OCI-LY7 (cell line): Measurements from ENCODE around the gene ZMYND8. TPM values are rescaled to one million over a fixed set of nuclear protein-coding genes. Genes with fewer than 3 reads are reported as not detected.

Experiments
- BruUV-seq: library from RNA; stranded (reverse); fragments of 400-500 nt; replicated peaks from 2 replicates; lab custom pipeline; 2021; lab: Mats Ljungman, UMichigan
- CTCF ChIA-PET: fragments of 300-600 bp; sonication (Branson Sonifier 250); formaldehyde crosslinking; loops from one replicate; lab custom pipeline; 2022; ENCODE audit warnings: antibody characterized with exemption; ENCODE audit not compliant: unreplicated experiment; lab: Charles Lee
- POLR2A ChIA-PET: fragments of 300-600 bp; sonication (Branson Sonifier 250); formaldehyde crosslinking; loops from one replicate; lab custom pipeline; 2022; ENCODE audit warnings: antibody characterized with exemption; lab: Charles Lee
- DNase-seq: peaks from one replicate; pipeline ENCODE4 v3.0.0-alpha.2; 2015; ENCODE audit warnings: low spot score
- H2AFZ ChIP-seq: fragments of 200-600 bp; sonication (generic), shearing (Covaris generic); 2 replicates; pipeline ENCODE4 v1.6.1; 2014; ENCODE audit warnings: mild to moderate bottlenecking, antibody characterized with exemption, low read length, moderate library complexity
- H3K27ac ChIP-seq: fragments of 200-600 bp; sonication (generic); 2 replicates; pipeline ENCODE4 v1.5.1; 2014; ENCODE audit warnings: mixed run types, low read depth, mild to moderate bottlenecking, moderate library complexity, low read length, inconsistent platforms; ENCODE audit not compliant: poor library complexity, severe bottlenecking
- H3K36me3 ChIP-seq: fragments of 200-600 bp; sonication (generic); 2 replicates; pipeline ENCODE4 v1.6.1; 2014; ENCODE audit warnings: mild to moderate bottlenecking, antibody characterized with exemption, low read length, moderate library complexity, mixed read lengths; ENCODE audit not compliant: insufficient read depth
- H3K4me1 ChIP-seq: fragments of 200-600 bp; sonication (generic); 2 replicates; pipeline ENCODE4 v1.5.1; 2014; ENCODE audit warnings: mild to moderate bottlenecking, low read length; ENCODE audit not compliant: insufficient read depth, poor library complexity, severe bottlenecking
- H3K4me2 ChIP-seq: fragments of 200-600 bp; sonication (generic); 2 replicates; pipeline ENCODE4 v1.6.1; 2014; ENCODE audit warnings: mild to moderate bottlenecking, low read length
- H3K4me3 ChIP-seq: fragments of 200-600 bp; sonication (generic); 2 replicates; pipeline ENCODE4 v1.5.1; 2014; ENCODE audit warnings: mild to moderate bottlenecking, low read depth, low read length; ENCODE audit not compliant: poor library complexity, severe bottlenecking
- H3K79me2 ChIP-seq: fragments of 200-600 bp; sonication (generic); 2 replicates; pipeline ENCODE4 v1.6.1; 2016; ENCODE audit warnings: low read depth, mild to moderate bottlenecking, low read length, moderate library complexity, mixed read lengths; ENCODE audit not compliant: insufficient read depth
- H3K9me2 ChIP-seq: fragments of 200-600 bp; sonication (generic); 2 replicates; pipeline ENCODE4 v1.6.1; 2016; ENCODE audit warnings: mild to moderate bottlenecking, low read length, mixed read lengths; ENCODE audit not compliant: insufficient read depth
- H3K9me3 ChIP-seq: fragments of 200-600 bp; sonication (generic); 2 replicates; pipeline ENCODE4 v1.6.1; 2014; ENCODE audit warnings: mild to moderate bottlenecking, mixed run types, low read length, mixed read lengths
- H4K20me1 ChIP-seq: fragments of 200-600 bp; sonication (generic); 2 replicates; pipeline ENCODE4 v1.6.1; 2014; ENCODE audit warnings: mild to moderate bottlenecking, antibody characterized with exemption, low read length, moderate library complexity, mixed read lengths; ENCODE audit not compliant: insufficient read depth
- EZH2phosphoT487 ChIP-seq: fragments of 200-600 bp; sonication (generic); IDR thresholded peaks from 2 replicates; pipeline ENCODE4 v1.6.1; 2018; ENCODE audit warnings: low read depth, borderline replicate concordance, mild to moderate bottlenecking, mixed run types, antibody characterized with exemption, low read length, moderate library complexity, mixed read lengths
- intact Hi-C: fragments of 100-400 bp; cut with micrococcal nuclease; formaldehyde crosslinking; loops from one replicate; pipeline ENCODE4 v1.10.0; 2022; ENCODE audit not compliant: unreplicated experiment
- total RNA-seq, 2 experiments: library from RNA; depleted of rRNA in 1 of 2; stranded (reverse); fragments of >200 nt in 1 of 2; shearing (Covaris generic) in 1 of 2; gene quantifications; 2 replicates each; pipeline ENCODE4 v1.2.3, GENCODE V29; 2014 to 2022
- TF ChIP-seq, protein P1 (sequence below): fragments of 200-600 bp; sonication (generic); conservative IDR thresholded peaks from 2 replicates; pipeline ENCODE4 v1.5.1; 2014; ENCODE audit warnings: mild to moderate bottlenecking, antibody characterized with exemption, low read length, moderate library complexity, mixed read lengths

Gene ZMYND8
- total RNA-seq, 2 experiments from 2014 or later: 30.4 to 69.1 TPM

DNA sequence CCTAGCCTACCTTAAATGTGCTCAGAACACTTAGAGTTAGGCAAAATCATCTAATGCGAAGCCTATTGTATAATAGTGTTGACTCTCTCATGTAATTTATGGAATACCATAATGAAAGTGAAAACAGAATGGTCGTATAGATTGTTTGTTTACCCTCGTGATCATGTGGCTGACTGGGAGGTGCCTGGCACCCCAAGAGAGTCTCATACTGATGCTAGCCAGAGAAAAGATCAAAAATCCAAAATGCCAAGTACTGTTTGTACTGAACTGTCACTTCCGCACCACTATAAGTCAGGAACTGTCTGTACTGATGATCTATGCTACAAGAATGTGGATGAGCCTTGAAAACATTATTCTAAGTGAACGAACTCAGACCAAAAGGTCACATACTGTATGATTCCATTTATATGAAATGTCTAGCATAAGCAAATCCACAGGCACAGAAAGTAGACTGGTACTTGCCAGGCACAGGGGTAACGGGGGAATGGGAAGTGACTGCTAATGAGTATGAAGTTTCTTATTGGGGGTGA is 22.4 kb downstream of the ZMYND8 start:
- Histone ChIP-seq H3K9me3 (0 out of 2 replicates have a peak, but pooled peaks cover under 1% of the 10 kb centered on the region), H3K79me2 (peaks cover 94% of the 10 kb centered on the region), H3K9me2 (no peaks in the 10 kb centered on the region), H3K4me3 (no peak overlapping the region), H4K20me1 (peaks cover 8% of the 10 kb centered on the region), H3K4me1 (peaks cover 23% of the 10 kb centered on the region), H3K36me3 (peaks cover 82% of the 10 kb centered on the region), H2AFZ (no peak overlapping the region), H3K27ac (no peak overlapping the region), H3K4me2 (no peak overlapping the region)
- ChIA-PET POLR2A (interaction anchor here (0.6 to 0.7 kb wide), 2 partner anchors 50 to 134 kb away, joined by 3 to 5 read pairs; no protein-coding TSS in a partner anchor), CTCF (no interaction called here)
- no peak for DNase-seq
- no peak for TF ChIP-seq EZH2phosphoT487
- TF ChIP-seq, protein P1, sequence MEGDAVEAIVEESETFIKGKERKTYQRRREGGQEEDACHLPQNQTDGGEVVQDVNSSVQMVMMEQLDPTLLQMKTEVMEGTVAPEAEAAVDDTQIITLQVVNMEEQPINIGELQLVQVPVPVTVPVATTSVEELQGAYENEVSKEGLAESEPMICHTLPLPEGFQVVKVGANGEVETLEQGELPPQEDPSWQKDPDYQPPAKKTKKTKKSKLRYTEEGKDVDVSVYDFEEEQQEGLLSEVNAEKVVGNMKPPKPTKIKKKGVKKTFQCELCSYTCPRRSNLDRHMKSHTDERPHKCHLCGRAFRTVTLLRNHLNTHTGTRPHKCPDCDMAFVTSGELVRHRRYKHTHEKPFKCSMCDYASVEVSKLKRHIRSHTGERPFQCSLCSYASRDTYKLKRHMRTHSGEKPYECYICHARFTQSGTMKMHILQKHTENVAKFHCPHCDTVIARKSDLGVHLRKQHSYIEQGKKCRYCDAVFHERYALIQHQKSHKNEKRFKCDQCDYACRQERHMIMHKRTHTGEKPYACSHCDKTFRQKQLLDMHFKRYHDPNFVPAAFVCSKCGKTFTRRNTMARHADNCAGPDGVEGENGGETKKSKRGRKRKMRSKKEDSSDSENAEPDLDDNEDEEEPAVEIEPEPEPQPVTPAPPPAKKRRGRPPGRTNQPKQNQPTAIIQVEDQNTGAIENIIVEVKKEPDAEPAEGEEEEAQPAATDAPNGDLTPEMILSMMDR: no peak
- intact Hi-C loops: no loop called here
- no TSS peak for BruUV-seq

DNA sequence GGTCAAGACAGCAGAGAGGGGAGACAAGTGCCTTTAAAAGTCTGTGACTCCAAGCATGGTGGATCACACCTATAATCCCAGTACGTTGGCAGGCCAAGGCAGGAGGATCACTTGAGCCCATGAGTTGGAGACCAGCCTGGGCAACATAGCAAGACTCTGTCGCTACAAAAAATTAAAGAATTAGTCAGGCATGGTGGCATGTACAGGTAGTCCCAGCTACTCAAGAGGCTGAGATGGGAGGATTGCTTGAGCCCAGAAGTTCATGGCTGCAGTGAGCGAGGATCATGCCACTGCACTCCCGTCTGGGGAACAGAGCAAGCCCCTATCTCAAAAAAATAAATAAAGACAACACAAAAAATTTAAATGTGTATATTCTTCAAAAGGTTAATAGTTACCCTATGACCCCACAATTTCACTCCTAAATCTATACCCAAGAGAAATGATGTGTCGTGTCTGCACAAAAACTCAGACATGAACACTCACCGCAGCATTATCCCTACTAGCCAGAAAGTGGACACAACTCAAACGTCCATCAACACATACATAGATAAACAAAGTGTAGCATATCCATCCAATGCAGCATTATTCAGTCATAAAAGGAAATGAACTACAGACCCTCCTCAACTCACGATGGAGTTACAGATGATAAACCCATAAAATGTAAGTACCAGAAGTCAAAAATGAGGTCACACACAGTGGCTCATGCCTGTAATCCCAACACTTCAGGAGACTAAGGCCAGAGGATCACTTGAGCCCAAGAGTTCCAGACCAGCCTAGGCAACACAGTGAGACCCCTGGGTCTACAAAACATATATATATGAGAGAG is 23.9 kb downstream of the ZMYND8 start:
- TF ChIP-seq EZH2phosphoT487: no peak
- TF ChIP-seq, protein P1: no peak
- ChIA-PET POLR2A (interaction anchor here (0.8 kb wide), 1 partner anchor 9 kb away, joined by 3 read pairs; no protein-coding TSS in a partner anchor), CTCF (no interaction called here)
- DNase-seq: no peak
- Histone ChIP-seq H3K4me1 (peaks cover 23% of the 10 kb centered on the region), H3K79me2 (peaks cover 96% of the 10 kb centered on the region), H3K27ac (no peak overlapping the region), H4K20me1 (peaks cover 8% of the 10 kb centered on the region; the same call in 1 of the 2 replicates), H3K36me3 (peaks cover 84% of the 10 kb centered on the region), H2AFZ (no peak overlapping the region), H3K9me2 (no peaks in the 10 kb centered on the region), H3K4me2 (no peak overlapping the region), H3K9me3 (0 out of 2 replicates have a peak, but pooled peaks cover 7% of the 10 kb centered on the region), H3K4me3 (no peak overlapping the region)
- intact Hi-C loops: no loop called here
- no TSS peak for BruUV-seq
